HG03571 (cell line): ENCODE data around the gene CCR5AS.

ENCODE experiments used
- ATAC-seq: cut with Tn5 transposase; IDR thresholded peaks from one replicate; pipeline ENCODE4 v1.9.1; 2021; ENCODE audit not compliant: unreplicated experiment

Gene CCR5AS

GRCh38 chr3:46318207-46318927 lies 88.5 kb downstream of the CCR5AS start:
- ATAC-seq: no peak

- ATAC-seq: no peak
These were observed 90.7 kb downstream of the CCR5AS start for GRCh38 chr3:46316206-46316605.

GRCh38 chr3:46314517-46314916 lies 92.3 kb downstream of the CCR5AS start:
- no peak for ATAC-seq
